Measurements from ENCODE around the gene SEMA4G. TPM values are rescaled to one million over a fixed set of nuclear protein-coding genes. Genes with fewer than 3 reads are reported as not detected.
A peak's percentile ranks its signal among the peaks of the same experiment; 100 is the strongest.

SEMA4G gene
- total and polyA plus RNA-seq, 2 of the 13 experiments (the other 11 are each of a cell fraction or from before 2014, with no cell fraction given): 46.2 to 207 TPM

- no peak for TF ChIP-seq HNRNPUL1 (IDR thresholded peaks at IDR 0.05; ENCODE audit: low read depth, low read length)
- TF ChIP-seq NCOA5 (CRISPR knock-in tag; IDR thresholded peaks at IDR 0.05): peak; percentile 62; the same call in 1 of the 2 replicates
- TF ChIP-seq ZKSCAN8 (CRISPR knock-in tag; IDR thresholded peaks at IDR 0.05; ENCODE audit: borderline replicate concordance): peak; percentile 43; the same call in 1 of the 2 replicates
- TF ChIP-seq ZNF720 (CRISPR knock-in tag; IDR thresholded peaks at IDR 0.05): no peak
- TF ChIP-seq SP2 (CRISPR knock-in tag; IDR thresholded peaks at IDR 0.05): peak; percentile 92
- TF ChIP-seq RXRA (CRISPR knock-in tag; IDR thresholded peaks at IDR 0.05): peak; percentile 51
- 0 out of 2 replicates have a peak, but pooled peaks have one; percentile 17 for TF ChIP-seq ZNF256 (CRISPR knock-in tag; conservative IDR thresholded peaks at IDR 0.05)
- TF ChIP-seq ZBTB34 (CRISPR knock-in tag; IDR thresholded peaks at IDR 0.05): 0 out of 2 replicates have a peak, but pooled peaks have one; percentile 79
- TF ChIP-seq TFDP2 (CRISPR knock-in tag; IDR thresholded peaks at IDR 0.05): peak; percentile 63; the same call in 1 of the 2 replicates
- no peak; the same call in none of the 2 replicates for TF ChIP-seq ZNF547 (CRISPR knock-in tag; IDR thresholded peaks at IDR 0.05)
- TF ChIP-seq ZNF556 (CRISPR knock-in tag; IDR thresholded peaks at IDR 0.05; ENCODE audit: borderline replicate concordance): no peak
- no peak for TF ChIP-seq MTA3 (CRISPR knock-in tag; IDR thresholded peaks at IDR 0.05)
- TF ChIP-seq NFE2 (CRISPR knock-in tag; IDR thresholded peaks at IDR 0.05): no peak
- TF ChIP-seq FOXJ3 (CRISPR knock-in tag; IDR thresholded peaks at IDR 0.05; ENCODE audit: borderline replicate concordance): peak; percentile 72; the same call in 1 of the 2 replicates
- no peak for TF ChIP-seq BCLAF1 (IDR thresholded peaks at IDR 0.05)
- TF ChIP-seq ZNF775 (CRISPR knock-in tag; IDR thresholded peaks at IDR 0.05; ENCODE audit: borderline replicate concordance): no peak
- TF ChIP-seq ZNF44 (CRISPR knock-in tag; IDR thresholded peaks at IDR 0.05): peak; percentile 73; the same call in 1 of the 2 replicates
- TF ChIP-seq AGO2 (optimal IDR thresholded peaks at IDR 0.05; ENCODE audit: low read depth, low read length): peak; percentile 100
- TF ChIP-seq SETDB1 (CRISPR knock-in tag; IDR thresholded peaks at IDR 0.05; ENCODE audit: borderline replicate concordance): no peak
- no peak for TF ChIP-seq PLSCR1 (CRISPR knock-in tag; IDR thresholded peaks at IDR 0.05; ENCODE audit: borderline replicate concordance)
- no peak for TF ChIP-seq ZNF251 (CRISPR knock-in tag; IDR thresholded peaks at IDR 0.05)
- no peak for TF ChIP-seq NBN (conservative IDR thresholded peaks at IDR 0.05)
- peak; percentile 58; the same call in 1 of the 2 replicates for TF ChIP-seq ZNF768 (CRISPR knock-in tag; IDR thresholded peaks at IDR 0.05)
Measured at GRCh38 chr10:100986952-100987684, 17.8 kb downstream of the SEMA4G start, which contains the start of the genes MRPL43 and TWNK (continued).
